H9 (cell line): ENCODE results near the gene B4GALNT4. TPM values are rescaled to one million over a fixed set of nuclear protein-coding genes. Genes with fewer than 3 reads are reported as not detected.

Experiments
- DNase-seq: peaks from one replicate; pipeline ENCODE4 v3.0.0-alpha.2; 2017
- H2AFZ ChIP-seq: one replicate; pipeline ENCODE4 v1.6.1; 2013; ENCODE audit warnings: mild to moderate bottlenecking, low read length, control low read depth, moderate library complexity
- H2AK5ac ChIP-seq: 2 replicates; pipeline ENCODE4 v1.6.1; 2013; ENCODE audit warnings: low read length, control low read depth, mixed read lengths; ENCODE audit not compliant: insufficient read length
- H2BK120ac ChIP-seq: one replicate; pipeline ENCODE4 v1.6.1; 2013; ENCODE audit warnings: low read depth, mild to moderate bottlenecking, low read length, control low read depth, inconsistent platforms; ENCODE audit not compliant: poor library complexity, severe bottlenecking
- H2BK12ac ChIP-seq: 2 replicates; pipeline ENCODE4 v1.6.1; 2013; ENCODE audit warnings: low read length, control low read depth, mixed read lengths, low read depth; ENCODE audit not compliant: insufficient read length
- H2BK15ac ChIP-seq: 2 replicates; pipeline ENCODE4 v1.6.1; 2013; ENCODE audit warnings: low read depth, low read length, control low read depth
- H2BK20ac ChIP-seq: one replicate; pipeline ENCODE4 v1.6.1; 2013; ENCODE audit warnings: low read depth, mild to moderate bottlenecking, low read length, control low read depth, inconsistent platforms; ENCODE audit not compliant: poor library complexity, severe bottlenecking
- H2BK5ac ChIP-seq: 2 replicates; pipeline ENCODE4 v1.6.1; 2013; ENCODE audit warnings: low read length, control low read depth, mixed read lengths; ENCODE audit not compliant: insufficient read length
- H3K14ac ChIP-seq: 2 replicates; pipeline ENCODE4 v1.6.1; 2013; ENCODE audit warnings: low read length, control low read depth; ENCODE audit not compliant: insufficient read depth
- H3K18ac ChIP-seq: 2 replicates; pipeline ENCODE4 v1.6.1; 2013; ENCODE audit warnings: low read depth, mild to moderate bottlenecking, mixed read lengths, low read length, control low read depth; ENCODE audit not compliant: insufficient read length
- H3K23ac ChIP-seq: 2 replicates; pipeline ENCODE4 v1.6.1; 2013; ENCODE audit warnings: low read length, control low read depth, mixed read lengths, low read depth; ENCODE audit not compliant: insufficient read length
- H3K23me2 ChIP-seq: 2 replicates; pipeline ENCODE4 v1.6.1; 2013; ENCODE audit warnings: low read depth, mild to moderate bottlenecking, mixed read lengths, low read length, control low read depth; ENCODE audit not compliant: insufficient read length, poor library complexity, severe bottlenecking
- H3K27ac ChIP-seq: 2 replicates; pipeline ENCODE4 v1.5.1; 2013; ENCODE audit warnings: low read length, control low read depth, mixed read lengths, low read depth; ENCODE audit not compliant: insufficient read length
- H3K27me3 ChIP-seq: 2 replicates; pipeline ENCODE4 v1.6.1; 2013; ENCODE audit warnings: low read length, control low read depth, inconsistent platforms; ENCODE audit not compliant: insufficient read depth
- H3K4ac ChIP-seq: 2 replicates; pipeline ENCODE4 v1.6.1; 2013; ENCODE audit warnings: low read depth, mild to moderate bottlenecking, control low read depth, inconsistent platforms, low read length, moderate library complexity
- H3K4me1 ChIP-seq: 2 replicates; pipeline ENCODE4 v1.6.1; 2013; ENCODE audit warnings: low read length, control low read depth, inconsistent platforms; ENCODE audit not compliant: insufficient read depth
- H3K4me2 ChIP-seq: 2 replicates; pipeline ENCODE4 v1.6.1; 2013; ENCODE audit warnings: low read length, control low read depth, mixed read lengths; ENCODE audit not compliant: insufficient read length, insufficient read depth
- H3K56ac ChIP-seq: 2 replicates; pipeline ENCODE4 v1.6.1; 2013; ENCODE audit warnings: low read depth, mild to moderate bottlenecking, mixed read lengths, low read length, control low read depth; ENCODE audit not compliant: insufficient read length
- H3K79me1 ChIP-seq: 2 replicates; pipeline ENCODE4 v1.6.1; 2013; ENCODE audit warnings: low read depth, mild to moderate bottlenecking, moderate library complexity, low read length, control low read depth, inconsistent platforms; ENCODE audit not compliant: insufficient read depth, poor library complexity, severe bottlenecking
- H3K79me2 ChIP-seq: 2 replicates; pipeline ENCODE4 v1.6.1; 2013; ENCODE audit warnings: low read length, control low read depth, inconsistent platforms; ENCODE audit not compliant: insufficient read depth
- H3K9ac ChIP-seq: 2 replicates; pipeline ENCODE4 v1.6.1; 2013; ENCODE audit warnings: low read length, control low read depth, mixed read lengths; ENCODE audit not compliant: insufficient read length; ENCODE audit errors: extremely low read depth
- H3K9me3 ChIP-seq: one replicate; pipeline ENCODE4 v1.6.1; 2013; ENCODE audit warnings: low read depth, low read length, inconsistent platforms; ENCODE audit not compliant: control insufficient read depth
- H3T11ph ChIP-seq: one replicate; pipeline ENCODE4 v1.6.1; 2013; ENCODE audit warnings: mild to moderate bottlenecking, low read length, control low read depth, inconsistent platforms
- H4K20me1 ChIP-seq: one replicate; pipeline ENCODE4 v1.6.1; 2013; ENCODE audit not compliant: control insufficient read depth, insufficient read length, insufficient read depth
- H4K5ac ChIP-seq: 2 replicates; pipeline ENCODE4 v1.6.1; 2013; ENCODE audit warnings: low read depth, mild to moderate bottlenecking, mixed read lengths, low read length, control low read depth; ENCODE audit not compliant: insufficient read length
- H4K8ac ChIP-seq: replicated peaks from 2 replicates; pipeline ENCODE4 v1.6.1; 2013; ENCODE audit warnings: low read length, control low read depth, mixed read lengths, low read depth; ENCODE audit not compliant: insufficient read length
- H4K91ac ChIP-seq: 2 replicates; pipeline ENCODE4 v1.6.1; 2013; ENCODE audit warnings: low read depth, mild to moderate bottlenecking, moderate library complexity, mixed read lengths, low read length, control low read depth; ENCODE audit not compliant: insufficient read length
- H3K27ac Mint-ChIP-seq, 3 experiments: 2 replicates in 2 of 3; 3 replicates in 1 of 3; pipeline ENCODE4 v1.8.0; 2020 to 2021; ENCODE audit warnings: mixed read lengths in 3 of 3, mild to moderate bottlenecking in 1 of 3, moderate library complexity in 1 of 3
- H3K27me3 Mint-ChIP-seq: 2 replicates; pipeline ENCODE4 v1.8.0; 2021; ENCODE audit warnings: low read depth, mild to moderate bottlenecking, moderate library complexity, mixed read lengths
- H3K36me3 Mint-ChIP-seq, 3 experiments: 2 replicates in 2 of 3; 3 replicates in 1 of 3; pipeline ENCODE4 v1.8.0; 2020 to 2021; ENCODE audit warnings: low read depth in 3 of 3, mixed read lengths in 3 of 3; ENCODE audit not compliant: insufficient read depth in 1 of 3
- H3K4me1 Mint-ChIP-seq, 2 experiments: 2 replicates each; pipeline ENCODE4 v1.8.0; 2020; ENCODE audit warnings: mixed read lengths in 2 of 2
- H3K4me3 Mint-ChIP-seq, 2 experiments: 2 replicates in 1 of 2; 3 replicates in 1 of 2; pipeline ENCODE4 v1.8.0; 2020 to 2021; ENCODE audit warnings: mild to moderate bottlenecking in 2 of 2, mixed read lengths in 2 of 2, moderate library complexity in 1 of 2
- H3K9me3 Mint-ChIP-seq, 2 experiments: 2 replicates in 1 of 2; 3 replicates in 1 of 2; pipeline ENCODE4 v1.8.0; 2020; ENCODE audit warnings: mild to moderate bottlenecking in 2 of 2, mixed read lengths in 2 of 2, moderate library complexity in 1 of 2
- CTCF ChIP-seq: fragments of 200-600 bp; sonication (generic); conservative IDR thresholded peaks from 3 replicates; pipeline ENCODE4 v1.8.0; 2021; ENCODE audit warnings: antibody characterized with exemption, mild to moderate bottlenecking
- WGBS: extraction: QIAGEN DNeasy Blood & Tissue Kit; methylation state at CpG from one replicate; pipeline ENCODE4 v1.1.7; 2013; ENCODE audit warnings: missing lambda C conversion rate, low lambda C conversion rate, mixed read lengths; ENCODE audit not compliant: insufficient read length; ENCODE audit errors: extremely low coverage; 5-methylcytosine and 5-hydroxymethylcytosine counted together
- total RNA-seq: library from RNA; stranded (reverse); gene quantifications from 2 replicates; pipeline ENCODE4 v1.2.1, GENCODE V29; 2021

Gene B4GALNT4
- total RNA-seq, 1 experiment from 2014 or later: 105 TPM

GRCh38 chr11:429391-429790 lies 60.1 kb downstream of the B4GALNT4 start:
- no CpG with 5 or more reads among the region's 27 CpGs for WGBS
- Histone ChIP-seq H3K4me2 (no peak overlapping the region), H2BK120ac (no peak overlapping the region), H3K9me3 (no peaks in the 10 kb centered on the region), H3K23me2 (no peaks in the 10 kb centered on the region), H2AK5ac (no peak overlapping the region), H3K23ac (no peak overlapping the region), H2AFZ (no peak overlapping the region), H3K4ac (no peak overlapping the region), H3K9ac (no peak overlapping the region), H4K5ac (no peak overlapping the region), H4K8ac (no peak overlapping the region), H3K27me3 (no peaks in the 10 kb centered on the region), H2BK20ac (no peak overlapping the region), H3K14ac (no peak overlapping the region), H3K79me2 (no peaks in the 10 kb centered on the region), H3T11ph (no peak overlapping the region), H2BK15ac (no peak overlapping the region), H4K20me1 (no peaks in the 10 kb centered on the region), H3K18ac (no peak overlapping the region), H2BK5ac (no peak overlapping the region), H3K79me1 (no peaks in the 10 kb centered on the region), H2BK12ac (no peak overlapping the region), H3K56ac (no peak overlapping the region), H3K4me1 (no peaks in the 10 kb centered on the region), H4K91ac (no peak overlapping the region), H3K27ac (no peak overlapping the region)
- Mint-ChIP-seq H3K36me3 (peaks cover 0 to 7% (median 4%) of the 10 kb centered on the region in 3 experiments; a peak in 3 of 7 replicates), H3K9me3 (no peaks in the 10 kb centered on the region; a peak in 1 of 5 replicates), H3K27ac (no peak overlapping the region; a peak in 1 of 7 replicates), H3K27me3 (peaks cover 9% of the 10 kb centered on the region), H3K4me3 (no peak overlapping the region), H3K4me1 (peaks cover 0 to 3% of the 10 kb centered on the region in 2 experiments; a peak in 1 of 4 replicates)
- no peak for TF ChIP-seq CTCF
- DNase-seq: no peak
